Fibroblast of skin of right quadriceps (primary cell): ENCODE data around the gene EFNA1.
"Not testable (repeated sequence)": the region's sequence is repeated elsewhere in the genome, so short reads cannot be mapped to it uniquely, and the experiment has no call there.

Experiments
- DNase-seq: peaks from one replicate; pipeline ENCODE4 v3.0.0-alpha.2; 2013

Gene EFNA1

GRCh38 chr1:155125511-155125945, 2.1 kb upstream of the EFNA1 start:
- no peak for DNase-seq

- DNase-seq, result no peak
Measured at GRCh38 chr1:155125946-155126555, 1.6 kb upstream of the EFNA1 start.

GRCh38 chr1:155126556-155127104, 1.0 kb upstream of the EFNA1 start:
- no peak for DNase-seq

- no peak for DNase-seq
Measured at GRCh38 chr1:155127967-155128754, 485 bp downstream of the EFNA1 start.

GRCh38 chr1:155128755-155129473, 1.2 kb downstream of the EFNA1 start:
- no peak for DNase-seq

GRCh38 chr1:155130272-155131006, 2.8 kb downstream of the EFNA1 start:
- DNase-seq, result no peak

GRCh38 chr1:155131285-155131684, 3.6 kb downstream of the EFNA1 start:
- no peak for DNase-seq

GRCh38 chr1:155131856-155132255, 4.2 kb downstream of the EFNA1 start:
- no peak for DNase-seq

- DNase-seq, result no peak
Measured at GRCh38 chr1:155133799-155134281, 6.2 kb downstream of the EFNA1 start.

- no peak for DNase-seq
Measured at GRCh38 chr1:155134322-155134721, 6.6 kb downstream of the EFNA1 start.

- peak; percentile 90 for DNase-seq
Measured at GRCh38 chr1:155134880-155135414, 7.3 kb downstream of the EFNA1 start.

- peak; percentile 91 for DNase-seq
Measured at GRCh38 chr1:155135415-155136028, 7.8 kb downstream of the EFNA1 start, which contains the start of gene SLC50A1. Gene SLC50A1 (plus strand): TSS chr1:155135852. CDS start chr1:155135912, 60 bp downstream.

GRCh38 chr1:155136748-155137147, 9.1 kb downstream of the EFNA1 start:
- no peak for DNase-seq

GRCh38 chr1:155137154-155137949, 9.7 kb downstream of the EFNA1 start:
- DNase-seq, result no peak

GRCh38 chr1:155139895-155140629, 12.4 kb downstream of the EFNA1 start, which contains the start of gene DPM3:
Gene DPM3 (minus strand): TSS chr1:155140531. CDS start chr1:155140240, 291 bp downstream.
- DNase-seq, result peak; percentile 67

- DNase-seq, result no peak
Measured at GRCh38 chr1:155140630-155140953, 12.9 kb downstream of the EFNA1 start.

GRCh38 chr1:155141749-155142148, 14.1 kb downstream of the EFNA1 start:
- no peak for DNase-seq

GRCh38 chr1:155145491-155145890, 17.8 kb downstream of the EFNA1 start:
- DNase-seq, result no peak

- DNase-seq, result not testable (repeated sequence)
Measured at GRCh38 chr1:155155996-155156643, 28.4 kb downstream of the EFNA1 start.

GRCh38 chr1:155158991-155159390, 31.3 kb downstream of the EFNA1 start:
- DNase-seq, result no peak
